Smooth muscle cell (in vitro differentiated cells): ENCODE data around the gene CHST1. TPM values are rescaled to one million over a fixed set of nuclear protein-coding genes. Genes with fewer than 3 reads are reported as not detected.

Source experiments
- DNase-seq: peaks from one replicate; lab custom pipeline; 2025; ENCODE audit not compliant: unreplicated experiment; lab: John Stamatoyannopoulos, UW
- H2AFZ ChIP-seq: fragments of 200-600 bp; sonication (generic); 2 replicates; pipeline ENCODE4 v1.6.0; 2016; ENCODE audit warnings: antibody characterized with exemption, low read depth, mild to moderate bottlenecking
- H3F3A ChIP-seq: fragments of 200-600 bp; sonication (generic); 2 replicates; pipeline ENCODE4 v1.6.0; 2017; ENCODE audit warnings: antibody characterized with exemption, low read depth
- H3K27ac ChIP-seq: fragments of 200-600 bp; sonication (generic); 2 replicates; pipeline ENCODE4 v1.5.1; 2016; ENCODE audit warnings: low read depth, mild to moderate bottlenecking
- H3K27me3 ChIP-seq: fragments of 200-600 bp; sonication (generic); 2 replicates; pipeline ENCODE4 v1.6.1; 2016; ENCODE audit warnings: low read depth, mild to moderate bottlenecking
- H3K36me3 ChIP-seq: fragments of 200-600 bp; sonication (generic); 2 replicates; pipeline ENCODE4 v1.5.1; 2016; ENCODE audit warnings: low read depth
- H3K4me1 ChIP-seq: fragments of 200-600 bp; sonication (generic); 2 replicates; pipeline ENCODE4 v1.5.1; 2016; ENCODE audit warnings: low read depth
- H3K4me2 ChIP-seq: fragments of 200-600 bp; sonication (generic); 2 replicates; pipeline ENCODE4 v1.6.0; 2016; ENCODE audit warnings: mild to moderate bottlenecking
- H3K4me3 ChIP-seq: fragments of 200-600 bp; sonication (generic); 2 replicates; pipeline ENCODE4 v1.5.1; 2016; ENCODE audit warnings: mild to moderate bottlenecking
- H3K79me2 ChIP-seq: fragments of 200-600 bp; sonication (generic); 2 replicates; pipeline ENCODE4 v1.6.0; 2016; ENCODE audit warnings: low read depth, mild to moderate bottlenecking
- H3K9ac ChIP-seq: fragments of 200-600 bp; sonication (generic); 2 replicates; pipeline ENCODE4 v1.6.0; 2016; ENCODE audit warnings: low read depth
- H3K9me3 ChIP-seq: fragments of 200-600 bp; sonication (generic); replicated peaks from 2 replicates; pipeline ENCODE4 v1.5.1; 2016; ENCODE audit warnings: low read depth
- H4K20me1 ChIP-seq: fragments of 200-600 bp; sonication (generic); 2 replicates; pipeline ENCODE4 v1.6.0; 2016; ENCODE audit warnings: low read depth
- WGBS: methylation state at CpG from one replicate; pipeline ENCODE4 v1.1.7; 2016; ENCODE audit warnings: low lambda C conversion rate; 5-methylcytosine and 5-hydroxymethylcytosine counted together
- polyA plus RNA-seq: library from polyadenylated mRNA; unstranded; fragments of >200 nt; fragmentation: Nextera tagmentation; extraction: Ambion mirVana; gene quantifications from 2 replicates; pipeline ENCODE4 v1.2.1, GENCODE V29; 2016
- total RNA-seq: library from RNA; depleted of rRNA; stranded (reverse); fragments of >200 nt; gene quantifications from 2 replicates; pipeline ENCODE4 v1.2.3, GENCODE V29; 2014
- TF ChIP-seq, protein P1 (sequence below): fragments of 200-600 bp; sonication (generic); IDR thresholded peaks from 2 replicates; pipeline ENCODE4 v1.5.1; 2017; ENCODE audit warnings: borderline replicate concordance, mild to moderate bottlenecking, antibody characterized with exemption; ENCODE audit not compliant: insufficient read depth, poor library complexity, severe bottlenecking

Gene CHST1
- total and polyA plus RNA-seq, 2 experiments from 2014 or later = 3.8 to 15.9 TPM

DNA sequence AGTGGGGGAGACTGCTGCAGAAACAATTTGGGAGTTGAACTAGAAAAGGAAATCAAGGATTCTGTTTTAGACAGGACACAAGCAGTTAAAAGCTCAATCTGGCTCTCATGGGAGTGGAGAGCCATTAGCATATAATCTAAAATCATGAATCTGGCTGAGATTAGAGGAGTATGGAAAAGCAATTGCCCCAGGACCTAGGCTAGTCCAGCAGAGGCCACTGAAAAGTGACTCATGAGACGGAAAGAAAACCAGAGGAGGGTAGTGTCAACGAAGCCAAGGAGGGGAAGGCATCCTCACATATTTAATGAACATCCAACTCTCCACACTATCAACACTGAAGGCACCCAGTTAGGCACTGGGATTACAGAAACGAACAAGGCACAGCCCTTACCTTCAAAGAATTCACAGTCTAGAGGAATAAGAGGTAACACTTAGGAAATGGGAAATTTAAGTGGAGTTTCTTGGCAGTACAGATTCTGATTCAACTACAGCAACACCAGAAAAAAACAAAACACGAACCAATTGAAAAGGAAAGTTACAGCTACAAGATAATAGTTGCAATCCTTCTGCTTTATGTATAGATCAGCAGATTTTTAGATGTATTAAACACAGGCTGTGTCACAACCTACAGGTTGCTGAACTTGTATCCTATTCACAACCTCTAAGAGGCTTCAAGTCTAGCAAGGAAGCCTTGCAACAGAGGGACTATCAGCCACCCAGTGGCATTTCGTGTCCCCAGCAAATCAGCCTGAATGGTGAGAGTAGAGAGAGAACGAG, 43.7 kb upstream of the CHST1 start:
- H3K4me2 ChIP-seq = no peak overlapping the region
- no peak overlapping the region for H3K9ac ChIP-seq
- H3K27me3 ChIP-seq = peaks cover 25% of the 10 kb centered on the region

GRCh38 chr11:45704635-45705034, 39.2 kb upstream of the CHST1 start:
- Histone ChIP-seq H3K4me2 (no peak overlapping the region), H3K9ac (no peak overlapping the region), H3K27ac (no peak overlapping the region), H4K20me1 (no peaks in the 10 kb centered on the region), H3K79me2 (no peaks in the 10 kb centered on the region), H3K36me3 (no peaks in the 10 kb centered on the region), H3K4me1 (no peaks in the 10 kb centered on the region), H3K4me3 (no peak overlapping the region), H3K27me3 (peaks cover 11% of the 10 kb centered on the region), H2AFZ (no peak overlapping the region), H3K9me3 (no peaks in the 10 kb centered on the region), H3F3A (no peaks in the 10 kb centered on the region)
- DNase-seq = no peak
- WGBS = 90% methylated on average over 2 of the region's 2 CpGs
- TF ChIP-seq, protein P1, sequence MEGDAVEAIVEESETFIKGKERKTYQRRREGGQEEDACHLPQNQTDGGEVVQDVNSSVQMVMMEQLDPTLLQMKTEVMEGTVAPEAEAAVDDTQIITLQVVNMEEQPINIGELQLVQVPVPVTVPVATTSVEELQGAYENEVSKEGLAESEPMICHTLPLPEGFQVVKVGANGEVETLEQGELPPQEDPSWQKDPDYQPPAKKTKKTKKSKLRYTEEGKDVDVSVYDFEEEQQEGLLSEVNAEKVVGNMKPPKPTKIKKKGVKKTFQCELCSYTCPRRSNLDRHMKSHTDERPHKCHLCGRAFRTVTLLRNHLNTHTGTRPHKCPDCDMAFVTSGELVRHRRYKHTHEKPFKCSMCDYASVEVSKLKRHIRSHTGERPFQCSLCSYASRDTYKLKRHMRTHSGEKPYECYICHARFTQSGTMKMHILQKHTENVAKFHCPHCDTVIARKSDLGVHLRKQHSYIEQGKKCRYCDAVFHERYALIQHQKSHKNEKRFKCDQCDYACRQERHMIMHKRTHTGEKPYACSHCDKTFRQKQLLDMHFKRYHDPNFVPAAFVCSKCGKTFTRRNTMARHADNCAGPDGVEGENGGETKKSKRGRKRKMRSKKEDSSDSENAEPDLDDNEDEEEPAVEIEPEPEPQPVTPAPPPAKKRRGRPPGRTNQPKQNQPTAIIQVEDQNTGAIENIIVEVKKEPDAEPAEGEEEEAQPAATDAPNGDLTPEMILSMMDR = no peak

More for the DNA sequence above, 43.7 kb upstream of the CHST1 start:
- Histone ChIP-seq H3K4me1 (no peaks in the 10 kb centered on the region), H2AFZ (no peak overlapping the region), H3F3A (no peaks in the 10 kb centered on the region), H3K36me3 (no peaks in the 10 kb centered on the region), H3K9me3 (no peaks in the 10 kb centered on the region), H4K20me1 (no peaks in the 10 kb centered on the region), H3K4me3 (no peak overlapping the region), H3K27ac (no peak overlapping the region), H3K79me2 (no peaks in the 10 kb centered on the region)
- TF ChIP-seq, protein P1 = no peak
- no peak for DNase-seq
- WGBS = 70% methylated on average over 6 of the region's 6 CpGs

- H3K4me3 ChIP-seq = no peak overlapping the region
- no peaks in the 10 kb centered on the region for H3K36me3 ChIP-seq
- H3K9me3 ChIP-seq = no peaks in the 10 kb centered on the region
- peaks cover 11% of the 10 kb centered on the region for H3K27me3 ChIP-seq
- H3K4me2 ChIP-seq = no peak overlapping the region
- H3K9ac ChIP-seq = no peak overlapping the region
- no peaks in the 10 kb centered on the region for H3F3A ChIP-seq
- H2AFZ ChIP-seq = no peak overlapping the region
- H3K27ac ChIP-seq = no peak overlapping the region
- 66% methylated on average over 4 of the region's 4 CpGs for WGBS
- TF ChIP-seq, protein P1 = no peak
- H4K20me1 ChIP-seq = no peaks in the 10 kb centered on the region
- DNase-seq = no peak
- H3K4me1 ChIP-seq = no peaks in the 10 kb centered on the region
- H3K79me2 ChIP-seq = no peaks in the 10 kb centered on the region
These were observed 38.7 kb upstream of the CHST1 start for GRCh38 chr11:45704133-45704532.

DNA sequence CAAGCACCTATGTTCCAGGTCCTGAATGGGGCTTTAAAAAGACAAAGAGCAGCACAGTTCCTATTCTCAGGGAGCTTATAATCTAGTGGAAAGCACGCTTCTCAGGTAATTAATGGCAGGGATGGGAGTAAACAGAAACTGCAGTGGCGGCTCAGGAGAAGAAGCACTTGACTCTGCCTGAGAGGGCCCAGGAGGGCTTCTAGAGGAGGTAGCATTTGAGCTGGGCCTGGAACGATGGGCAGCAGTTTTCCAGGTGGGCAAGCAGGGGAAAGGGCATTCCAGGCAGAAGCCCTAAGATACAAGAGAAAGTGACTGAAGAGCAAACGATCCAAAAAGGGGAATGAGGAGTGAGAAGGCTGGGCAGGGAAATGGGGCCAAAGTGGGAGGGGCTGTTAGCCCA, 37.1 kb upstream of the CHST1 start:
- TF ChIP-seq, protein P1 = no peak
- Histone ChIP-seq H3K4me2 (no peak overlapping the region), H3K4me1 (no peaks in the 10 kb centered on the region), H4K20me1 (no peaks in the 10 kb centered on the region), H3K79me2 (no peaks in the 10 kb centered on the region), H3K9me3 (no peaks in the 10 kb centered on the region), H3K4me3 (no peak overlapping the region), H2AFZ (no peak overlapping the region), H3K27ac (no peak overlapping the region), H3F3A (no peaks in the 10 kb centered on the region), H3K27me3 (peaks cover 11% of the 10 kb centered on the region), H3K36me3 (no peaks in the 10 kb centered on the region), H3K9ac (no peak overlapping the region)
- 81% methylated on average over 4 of the region's 4 CpGs for WGBS
- DNase-seq = no peak
